HL-60/S4 treated with retinoic acid at 250 ng/mL for 4 days and 3 days (cell line): ENCODE results near the gene TNFRSF1A.

ENCODE experiments used
- in situ Hi-C: fragments of 300-500 bp; cut with MboI; formaldehyde crosslinking; loops from 2 replicates; pipeline ENCODE4 v1.7.0; 2022; ENCODE audit warnings: low sequenced_read_pairs

TNFRSF1A gene

GRCh38 chr12:6374786-6375160, 32.9 kb upstream of the TNFRSF1A start:
- in situ Hi-C loops = no loop called here

- in situ Hi-C loops = no loop called here
These were observed 32.3 kb upstream of the TNFRSF1A start for GRCh38 chr12:6374028-6374785.

- in situ Hi-C loops = no loop called here
These were observed 31.3 kb upstream of the TNFRSF1A start for GRCh38 chr12:6373022-6373787.

GRCh38 chr12:6372403-6373003, 30.6 kb upstream of the TNFRSF1A start:
- in situ Hi-C loops = no loop called here

GRCh38 chr12:6370994-6371754, 29.3 kb upstream of the TNFRSF1A start:
- in situ Hi-C loops = no loop called here

GRCh38 chr12:6370576-6370935, 28.7 kb upstream of the TNFRSF1A start:
- in situ Hi-C loops = no loop called here

- in situ Hi-C loops = no loop called here
These were observed 28.2 kb upstream of the TNFRSF1A start for GRCh38 chr12:6369916-6370575.

GRCh38 chr12:6368906-6369525, 27.1 kb upstream of the TNFRSF1A start:
- in situ Hi-C loops = no loop called here

- in situ Hi-C loops = no loop called here
These were observed 26.4 kb upstream of the TNFRSF1A start for GRCh38 chr12:6367969-6368892.

GRCh38 chr12:6367065-6367968, 25.4 kb upstream of the TNFRSF1A start:
- in situ Hi-C loops = no loop called here

GRCh38 chr12:6364044-6364374, 22.1 kb upstream of the TNFRSF1A start:
- in situ Hi-C loops = no loop called here

GRCh38 chr12:6363330-6364043, 21.6 kb upstream of the TNFRSF1A start:
- in situ Hi-C loops = no loop called here

GRCh38 chr12:6363010-6363329, 21.1 kb upstream of the TNFRSF1A start:
- in situ Hi-C loops = no loop called here

- in situ Hi-C loops = no loop called here
These were observed 20.5 kb upstream of the TNFRSF1A start for GRCh38 chr12:6362403-6362802.

- in situ Hi-C loops = no loop called here
These were observed 20.0 kb upstream of the TNFRSF1A start for GRCh38 chr12:6361834-6362233.

GRCh38 chr12:6360578-6361490, 19.0 kb upstream of the TNFRSF1A start:
- in situ Hi-C loops = no loop called here

GRCh38 chr12:6360080-6360571, 18.2 kb upstream of the TNFRSF1A start:
- in situ Hi-C loops = no loop called here
